Testis (tissue), 3 donors: ENCODE measurements around the gene AJM1. TPM values are rescaled to one million over a fixed set of nuclear protein-coding genes. Genes with fewer than 3 reads are reported as not detected.
"Not testable (repeated sequence)": the region's sequence is repeated elsewhere in the genome, so short reads cannot be mapped to it uniquely, and the experiment has no call there.

ENCODE experiments used
- DNase-seq: peaks from one replicate; pipeline ENCODE4 v3.0.0-alpha.2; 2019
- H3K27ac ChIP-seq, 2 donors: fragments of 200-600 bp; sonication (generic); one replicate each; pipeline ENCODE4 v1.5.1; 2019
- H3K27me3 ChIP-seq: fragments of 200-600 bp; sonication (generic); one replicate; pipeline ENCODE4 v1.5.1; 2019
- H3K36me3 ChIP-seq: fragments of 200-600 bp; sonication (generic); one replicate; pipeline ENCODE4 v1.5.1; 2017; ENCODE audit warnings: low read depth; ENCODE audit errors: missing control alignments
- H3K4me1 ChIP-seq: fragments of 200-600 bp; sonication (generic); one replicate; pipeline ENCODE4 v1.5.1; 2019
- H3K4me3 ChIP-seq, 2 donors: fragments of 200-600 bp; sonication (generic); one replicate each; pipeline ENCODE4 v1.5.1; 2017 to 2019
- H3K9me3 ChIP-seq: fragments of 200-600 bp; sonication (generic); one replicate; pipeline ENCODE4 v1.5.1; 2017
- CTCF ChIP-seq, 3 experiments: fragments of 450-650 bp in 2 of 3; fragments of 200-600 bp in 1 of 3; sonication (generic) in 1 of 3; IDR thresholded peaks; one replicate each; pipeline ENCODE4 v1.5.1; 2016 to 2019; ENCODE audit warnings: antibody characterized with exemption in 3 of 3, mild to moderate bottlenecking in 2 of 3, moderate library complexity in 1 of 3
- POLR2A ChIP-seq: fragments of 450-650 bp; IDR thresholded peaks from one replicate; pipeline ENCODE4 v1.6.1; 2017; ENCODE audit warnings: antibody characterized with exemption, mild to moderate bottlenecking, moderate library complexity
- WGBS, 2 donors: methylation state at CpG; one replicate each; pipeline ENCODE4 v1.1.5; 2018; 5-methylcytosine and 5-hydroxymethylcytosine counted together
- intact Hi-C: fragments of 100-400 bp; cut with DNase I; formaldehyde crosslinking; loops from one replicate; pipeline ENCODE4 v1.15.1; 2023; ENCODE audit warnings: low total_unique reads
- polyA plus RNA-seq: library from polyadenylated mRNA; stranded (reverse); fragments of 350-450 nt; fragmentation: Illumina TruSeq; extraction: RNeasy Lipid Tissue Mini Kit (QIAGEN cat#74804); gene quantifications from one replicate; pipeline ENCODE4 v1.2.3, GENCODE V29; 2014; ENCODE audit warnings: low read depth, low replicate concordance; ENCODE audit not compliant: insufficient read depth
- total RNA-seq, 2 donors: library from RNA; depleted of rRNA; stranded (reverse); fragments of >200 nt; gene quantifications; one replicate each; pipeline ENCODE4 v1.2.3, GENCODE V29; 2016

Gene AJM1
- total and polyA plus RNA-seq, 3 donors from 2014 or later: 4.0 to 24.6 (median 13.1) TPM

- WGBS, 2 donors: 87 to 88% methylated on average over 7 to 23 of the region's 23 CpGs
- DNase-seq: no peak
- intact Hi-C loops: loop anchor here (10.0 kb wide), 1 partner anchor 203 kb away; the partner anchor contains the start of gene FUT7
- no peaks in the 10 kb centered on the region for H3K9me3 ChIP-seq
- no peaks in the 10 kb centered on the region for H3K4me1 ChIP-seq
- TF ChIP-seq POLR2A (no peak), CTCF (IDR thresholded peaks at IDR 0.05) (no peak)
- no peak overlapping the region for H3K27ac ChIP-seq
- no peaks in the 10 kb centered on the region for H3K36me3 ChIP-seq
- H3K27me3 ChIP-seq: no peaks in the 10 kb centered on the region
- H3K4me3 ChIP-seq: no peak overlapping the region
Observed at GRCh38 chr9:136831720-136832104, 10.6 kb upstream of the AJM1 start.

GRCh38 chr9:136832581-136832980 is 9.7 kb upstream of the AJM1 start:
- intact Hi-C loops: loop anchor here (10.0 kb wide), 1 partner anchor 202 kb away; the partner anchor contains the start of gene FUT7
- Histone ChIP-seq H3K36me3 (no peaks in the 10 kb centered on the region), H3K9me3 (no peaks in the 10 kb centered on the region), H3K4me1 (no peaks in the 10 kb centered on the region), H3K4me3 (no peak overlapping the region), H3K27ac (no peak overlapping the region), H3K27me3 (no peaks in the 10 kb centered on the region)
- WGBS, 2 donors: 86 to 88% methylated on average over 1 to 9 of the region's 9 CpGs
- DNase-seq: no peak
- TF ChIP-seq CTCF (IDR thresholded peaks at IDR 0.05) (no peak), POLR2A (no peak)

- not testable (repeated sequence) for H3K4me3 ChIP-seq, H3K27ac ChIP-seq, H3K27me3 ChIP-seq, H3K9me3 ChIP-seq, DNase-seq, H3K36me3 ChIP-seq, H3K4me1 ChIP-seq
- WGBS, 2 donors: 88 to 95% methylated on average over 4 to 16 of the region's 16 CpGs
- intact Hi-C loops: loop anchor here (10.0 kb wide), 1 partner anchor 201 kb away; the partner anchor contains the start of gene FUT7
Observed at GRCh38 chr9:136833381-136834048, 8.8 kb upstream of the AJM1 start.

GRCh38 chr9:136835162-136835931 is 6.9 kb upstream of the AJM1 start:
- no peak for TF ChIP-seq CTCF (IDR thresholded peaks at IDR 0.05)
- no peak for TF ChIP-seq POLR2A
- no peak overlapping the region for H3K27ac ChIP-seq
- 95 to 96% methylated on average over 26 to 33 of the region's 36 CpGs for WGBS, 2 donors
- intact Hi-C loops: loop anchor here (10.0 kb wide), 1 partner anchor 199 kb away; the partner anchor contains the start of gene FUT7
- no peak overlapping the region for H3K4me3 ChIP-seq
- no peaks in the 10 kb centered on the region for H3K27me3 ChIP-seq
- H3K4me1 ChIP-seq: peaks cover 5% of the 10 kb centered on the region
- DNase-seq: no peak
- H3K9me3 ChIP-seq: no peaks in the 10 kb centered on the region
- H3K36me3 ChIP-seq: no peaks in the 10 kb centered on the region
